HepG2 (cell line): ENCODE results near the gene SLC5A10. TPM values are rescaled to one million over a fixed set of nuclear protein-coding genes. Genes with fewer than 3 reads are reported as not detected.

ENCODE experiments used
- ATAD3A ChIP-seq: sonication (generic); formaldehyde crosslinking; IDR thresholded peaks from 2 replicates; pipeline ENCODE4 v1.4.0; 2020; ENCODE audit warnings: missing genetic modification reagents
- CC2D1A ChIP-seq: sonication (generic); formaldehyde crosslinking; IDR thresholded peaks from 2 replicates; pipeline ENCODE4 v1.8.1; 2023; ENCODE audit warnings: mild to moderate bottlenecking, missing genetic modification reagents
- NFIC ChIP-seq: IDR thresholded peaks from 2 replicates; pipeline ENCODE4 v1.6.1; 2012; ENCODE audit warnings: mild to moderate bottlenecking, low read length, inconsistent platforms
- PAWR ChIP-seq: sonication (generic); formaldehyde crosslinking; IDR thresholded peaks from 2 replicates; pipeline ENCODE4 v1.4.0; 2020; ENCODE audit warnings: missing genetic modification reagents, mild to moderate bottlenecking, borderline replicate concordance
- PHF21A ChIP-seq: sonication (generic); formaldehyde crosslinking; IDR thresholded peaks from 2 replicates; pipeline ENCODE4 v1.5.0; 2020; ENCODE audit warnings: mild to moderate bottlenecking, missing genetic modification reagents
- POLR2A ChIP-seq, 2 experiments: IDR thresholded peaks; 2 replicates each; pipeline ENCODE4 v1.6.1; 2011; ENCODE audit warnings: low read depth in 2 of 2, low read length in 2 of 2, mild to moderate bottlenecking in 1 of 2, moderate library complexity in 1 of 2; ENCODE audit not compliant: insufficient read depth in 1 of 2
- RBM39 ChIP-seq: fragments of 200-400 bp; formaldehyde crosslinking; IDR thresholded peaks from one replicate; pipeline ENCODE4 v1.6.1; 2018; ENCODE audit warnings: antibody characterized with exemption, mild to moderate bottlenecking, low read depth, low read length; ENCODE audit not compliant: poor library complexity, severe bottlenecking
- SMYD3 ChIP-seq: sonication (generic); formaldehyde crosslinking; IDR thresholded peaks from 2 replicates; pipeline ENCODE4 v1.8.1; 2023; ENCODE audit warnings: mild to moderate bottlenecking, missing genetic modification reagents
- SYNCRIP ChIP-seq: fragments of 200-400 bp; formaldehyde crosslinking; IDR thresholded peaks from 2 replicates; pipeline ENCODE4 v1.6.1; 2018; ENCODE audit warnings: mild to moderate bottlenecking, low read depth, low read length; ENCODE audit not compliant: insufficient read depth
- TCF7L2 ChIP-seq: IDR thresholded peaks from 2 replicates; pipeline ENCODE4 v1.6.1; 2011; ENCODE audit warnings: mild to moderate bottlenecking, low read depth, low read length, moderate library complexity
- TSC22D2 ChIP-seq: sonication (generic); formaldehyde crosslinking; IDR thresholded peaks from 2 replicates; pipeline ENCODE4 v1.5.1; 2020; ENCODE audit warnings: missing genetic modification reagents, mild to moderate bottlenecking, borderline replicate concordance
- ZFP1 ChIP-seq: IDR thresholded peaks from 2 replicates; pipeline ENCODE4 v1.6.1; 2016
- ZFY ChIP-seq: sonication (generic); formaldehyde crosslinking; IDR thresholded peaks from 2 replicates; pipeline ENCODE4 v1.4.0; 2020; ENCODE audit warnings: missing genetic modification reagents
- ZKSCAN1 ChIP-seq: fragments of 150-350 bp; IDR thresholded peaks from 2 replicates; pipeline ENCODE4 v1.6.1; 2014; ENCODE audit warnings: low read length
- ZNF205 ChIP-seq: IDR thresholded peaks from 2 replicates; pipeline ENCODE4 v1.6.1; 2018; ENCODE audit warnings: missing biosample characterization, missing genetic modification reagents
- ZNF274 ChIP-seq: sonication (generic); formaldehyde crosslinking; IDR thresholded peaks from 2 replicates; pipeline ENCODE4 v1.5.1; 2020; ENCODE audit warnings: mild to moderate bottlenecking, missing genetic modification reagents
- ZNF275 ChIP-seq: sonication (generic); formaldehyde crosslinking; IDR thresholded peaks from 2 replicates; pipeline ENCODE4 v1.8.0; 2022; ENCODE audit warnings: missing genetic modification reagents, mild to moderate bottlenecking, inconsistent platforms, borderline replicate concordance
- ZNF276 ChIP-seq: sonication (generic); formaldehyde crosslinking; IDR thresholded peaks from 2 replicates; pipeline ENCODE4 v1.4.0; 2020; ENCODE audit warnings: mild to moderate bottlenecking, low read depth, missing genetic modification reagents
- ZNF430 ChIP-seq: sonication (generic); formaldehyde crosslinking; IDR thresholded peaks from 2 replicates; pipeline ENCODE4 v1.9.0; 2021; ENCODE audit warnings: mild to moderate bottlenecking, missing genetic modification reagents
- ZNF512 ChIP-seq: sonication (generic); formaldehyde crosslinking; IDR thresholded peaks from 2 replicates; pipeline ENCODE4 v1.4.0; 2020; ENCODE audit warnings: mild to moderate bottlenecking, missing genetic modification reagents
- ZNF543 ChIP-seq: sonication (generic); formaldehyde crosslinking; IDR thresholded peaks from 2 replicates; pipeline ENCODE4 v1.4.0; 2020; ENCODE audit warnings: mild to moderate bottlenecking, missing genetic modification reagents
- ZNF747 ChIP-seq: sonication (generic); formaldehyde crosslinking; IDR thresholded peaks from 2 replicates; pipeline ENCODE4 v1.8.1; 2023; ENCODE audit warnings: missing genetic modification reagents, mild to moderate bottlenecking, borderline replicate concordance
- ZNF766 ChIP-seq: sonication (generic); formaldehyde crosslinking; IDR thresholded peaks from 2 replicates; pipeline ENCODE4 v1.5.0; 2020; ENCODE audit warnings: missing genetic modification reagents, borderline replicate concordance
- polyA plus RNA-seq, 8 experiments: library from polyadenylated mRNA; depleted of rRNA in 3 of 8; stranded (reverse) in 7 of 8; unstranded in 1 of 8; fragments of >200 nt; fragmentation: Illumina TruSeq in 4 of 8; extraction: Trizol in 4 of 8; gene quantifications; 2 replicates each; pipeline versions ENCODE4 v1.2.1 to v1.2.3, GENCODE V29; 2011 to 2016; ENCODE audit warnings: low read depth in 4 of 8, missing spikeins in 1 of 8, mixed read lengths in 1 of 8; ENCODE audit not compliant: insufficient read depth in 1 of 8
- total RNA-seq, 5 experiments: library from RNA; depleted of rRNA; stranded (reverse); fragments of >200 nt; fragmentation: Illumina TruSeq; extraction: Trizol; gene quantifications; 2 replicates each; pipeline ENCODE4 v1.2.3, GENCODE V29; 2016; ENCODE audit warnings: low read depth in 1 of 5
- TF ChIP-seq, protein P1 (sequence below): sonication (generic); formaldehyde crosslinking; IDR thresholded peaks from 2 replicates; pipeline ENCODE4 v1.8.0; 2022; ENCODE audit warnings: mild to moderate bottlenecking, missing genetic modification reagents; ENCODE audit not compliant: insufficient replicate concordance

Gene SLC5A10
- total and polyA plus RNA-seq, 2 of the 13 experiments (the other 11 are each of a cell fraction or from before 2014, with no cell fraction given): 0.05 TPM; not detected in 1

- TF ChIP-seq ZNF543 (CRISPR knock-in tag) (peak; percentile 51; the same call in 1 of the 2 replicates), ZKSCAN1 (no peak), CC2D1A (CRISPR knock-in tag) (no peak), TCF7L2 (no peak), ZNF512 (no peak), ZFP1 (no peak), ZNF276 (CRISPR knock-in tag) (0 out of 2 replicates have a peak, but pooled peaks have one; percentile 27), ZFY (CRISPR knock-in tag) (peak; percentile 68), SMYD3 (CRISPR knock-in tag) (no peak), ZNF205 (CRISPR knock-in tag) (no peak), ATAD3A (CRISPR knock-in tag) (no peak), ZNF747 (CRISPR knock-in tag) (no peak; the same call in 1 of the 2 replicates), PHF21A (CRISPR knock-in tag) (no peak), TSC22D2 (CRISPR knock-in tag) (0 out of 2 replicates have a peak, but pooled peaks have one; percentile 16), ZNF430 (CRISPR knock-in tag) (no peak), ZNF275 (no peak), NFIC (no peak), PAWR (CRISPR knock-in tag) (no peak), RBM39 (peak; percentile 54), POLR2A (IDR thresholded peaks at IDR 0.05; ENCODE audit: insufficient read depth in 1 of 2, low read depth in 2 of 2, low read length in 2 of 2) (peak; percentile 5 to 67; a peak in 2 of 4 replicates), ZNF766 (CRISPR knock-in tag) (no peak), ZNF274 (no peak), SYNCRIP (no peak)
- TF ChIP-seq, protein P1, sequence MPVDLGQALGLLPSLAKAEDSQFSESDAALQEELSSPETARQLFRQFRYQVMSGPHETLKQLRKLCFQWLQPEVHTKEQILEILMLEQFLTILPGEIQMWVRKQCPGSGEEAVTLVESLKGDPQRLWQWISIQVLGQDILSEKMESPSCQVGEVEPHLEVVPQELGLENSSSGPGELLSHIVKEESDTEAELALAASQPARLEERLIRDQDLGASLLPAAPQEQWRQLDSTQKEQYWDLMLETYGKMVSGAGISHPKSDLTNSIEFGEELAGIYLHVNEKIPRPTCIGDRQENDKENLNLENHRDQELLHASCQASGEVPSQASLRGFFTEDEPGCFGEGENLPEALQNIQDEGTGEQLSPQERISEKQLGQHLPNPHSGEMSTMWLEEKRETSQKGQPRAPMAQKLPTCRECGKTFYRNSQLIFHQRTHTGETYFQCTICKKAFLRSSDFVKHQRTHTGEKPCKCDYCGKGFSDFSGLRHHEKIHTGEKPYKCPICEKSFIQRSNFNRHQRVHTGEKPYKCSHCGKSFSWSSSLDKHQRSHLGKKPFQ: no peak
These were observed 52.6 kb downstream of the SLC5A10 start, which contains the start of gene FAM83G (continued) for GRCh38 chr17:19004421-19005136.
